OCI-LY1 (cell line): Measurements from ENCODE around the gene BACE2.

Experiments used
- H2AFZ ChIP-seq: fragments of 200-600 bp; sonication (generic), shearing (Covaris generic); 2 replicates; pipeline ENCODE4 v1.6.0; 2014; ENCODE audit warnings: antibody characterized with exemption, mild to moderate bottlenecking, low read length
- H3F3A ChIP-seq: fragments of 200-600 bp; sonication (generic), shearing (Covaris generic); 2 replicates; pipeline ENCODE4 v1.6.0; 2014; ENCODE audit warnings: mild to moderate bottlenecking, antibody characterized with exemption, low read length, moderate library complexity; ENCODE audit not compliant: insufficient read depth
- H3K27ac ChIP-seq: fragments of 200-600 bp; sonication (generic); 2 replicates; pipeline ENCODE4 v1.5.1; 2014; ENCODE audit warnings: low read length, mixed run types, mild to moderate bottlenecking, low read depth; ENCODE audit not compliant: poor library complexity, severe bottlenecking
- H3K27me3 ChIP-seq: fragments of 200-600 bp; sonication (generic); 2 replicates; pipeline ENCODE4 v1.6.0; 2014; ENCODE audit warnings: antibody characterized with exemption, mild to moderate bottlenecking, low read length, moderate library complexity; ENCODE audit not compliant: insufficient read depth
- H3K36me3 ChIP-seq: fragments of 200-600 bp; sonication (generic); 2 replicates; pipeline ENCODE4 v1.6.1; 2014; ENCODE audit warnings: mild to moderate bottlenecking, antibody characterized with exemption, low read length, moderate library complexity, mixed read lengths; ENCODE audit not compliant: insufficient read depth
- H3K4me1 ChIP-seq: fragments of 200-600 bp; sonication (generic); 2 replicates; pipeline ENCODE4 v1.5.1; 2014; ENCODE audit warnings: mild to moderate bottlenecking, low read length, moderate library complexity; ENCODE audit not compliant: insufficient read depth, severe bottlenecking
- H3K4me2 ChIP-seq: fragments of 200-600 bp; sonication (generic), shearing (Covaris generic); 2 replicates; pipeline ENCODE4 v1.6.1; 2014; ENCODE audit warnings: low read length
- H3K4me3 ChIP-seq: fragments of 200-600 bp; sonication (generic); 2 replicates; pipeline ENCODE4 v1.5.1; 2014; ENCODE audit warnings: low read length, low read depth, mild to moderate bottlenecking, mixed read lengths; ENCODE audit not compliant: poor library complexity, severe bottlenecking
- H3K79me2 ChIP-seq: fragments of 200-600 bp; shearing (Covaris generic); 2 replicates; pipeline ENCODE4 v1.6.1; 2016; ENCODE audit warnings: mixed run types, low read length, mixed read lengths; ENCODE audit not compliant: insufficient read depth
- H3K9ac ChIP-seq: fragments of 200-600 bp; sonication (generic), shearing (Covaris generic); 2 replicates; pipeline ENCODE4 v1.6.1; 2014; ENCODE audit warnings: mild to moderate bottlenecking, low read length, mixed read lengths
- H3K9me2 ChIP-seq: fragments of 200-600 bp; sonication (generic), shearing (Covaris generic); 2 replicates; pipeline ENCODE4 v1.6.1; 2014; ENCODE audit warnings: low read depth, mild to moderate bottlenecking, low read length, mixed read lengths
- H3K9me3 ChIP-seq: fragments of 200-600 bp; shearing (Covaris generic); 2 replicates; pipeline ENCODE4 v1.6.1; 2014; ENCODE audit warnings: low read length, mixed read lengths
- H4K20me1 ChIP-seq: fragments of 200-600 bp; sonication (generic), shearing (Covaris generic); 2 replicates; pipeline ENCODE4 v1.6.0; 2016; ENCODE audit warnings: mild to moderate bottlenecking, low read length; ENCODE audit not compliant: insufficient read depth
- EZH2 ChIP-seq: fragments of 200-600 bp; sonication (generic), shearing (Covaris generic); IDR thresholded peaks from 2 replicates; pipeline ENCODE4 v1.8.0; 2017; ENCODE audit warnings: borderline replicate concordance, mixed run types, mild to moderate bottlenecking, antibody characterized with exemption, low read length, moderate library complexity, mixed read lengths
- TF ChIP-seq, protein P1 (sequence below): fragments of 200-600 bp; sonication (generic), shearing (Covaris generic); IDR thresholded peaks from 2 replicates; pipeline ENCODE4 v1.5.1; 2017; ENCODE audit warnings: mild to moderate bottlenecking, antibody characterized with exemption, low read length, moderate library complexity, mixed read lengths

Gene BACE2

DNA sequence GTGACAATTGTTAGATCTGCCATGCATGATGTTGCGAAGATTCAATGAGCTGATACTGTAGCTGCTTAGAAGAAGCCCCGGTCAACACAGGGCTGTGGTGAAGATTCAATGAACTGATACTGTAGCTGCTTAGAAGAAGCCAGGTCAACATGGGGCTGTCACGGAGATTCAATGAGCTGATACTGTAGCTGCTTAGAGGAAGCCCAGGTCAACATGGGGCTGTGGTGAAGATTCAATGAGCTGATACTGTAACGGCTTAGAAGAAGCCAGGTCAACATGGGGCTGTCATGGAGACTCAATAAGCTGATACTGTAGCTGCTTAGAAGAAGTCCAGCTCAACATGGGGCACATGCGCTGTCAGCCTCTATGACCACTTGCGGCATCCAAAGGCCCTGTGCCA is 18.8 kb upstream of the BACE2 start:
- no peak overlapping the region for H3K4me2 ChIP-seq
- H3K9me3 ChIP-seq: no peaks in the 10 kb centered on the region

DNA sequence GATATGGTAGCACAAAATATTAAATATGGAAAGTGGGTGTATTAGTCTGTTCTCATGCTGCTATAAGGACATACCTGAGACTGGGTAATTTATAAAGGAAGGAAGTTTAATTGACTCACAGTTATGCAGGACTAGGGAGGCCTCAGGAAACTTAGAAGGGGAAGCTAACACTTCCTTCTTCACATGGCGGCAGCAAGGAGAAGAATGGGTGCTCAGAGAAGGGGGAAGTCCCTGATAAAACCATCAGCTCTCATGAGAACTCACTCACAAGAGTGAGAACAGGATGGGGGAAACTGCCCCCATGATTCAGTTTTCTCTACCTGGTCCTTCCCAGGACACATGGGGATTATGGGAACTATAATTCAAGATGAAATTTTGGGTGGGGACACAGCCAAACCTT is 15.8 kb upstream of the BACE2 start:
- no peaks in the 10 kb centered on the region for H3K36me3 ChIP-seq
- no peak overlapping the region for H3K27ac ChIP-seq
- H3K4me1 ChIP-seq: no peaks in the 10 kb centered on the region
- H3K4me3 ChIP-seq: no peak overlapping the region
- no peaks in the 10 kb centered on the region for H3F3A ChIP-seq
- no peak for TF ChIP-seq EZH2
- TF ChIP-seq, protein P1, sequence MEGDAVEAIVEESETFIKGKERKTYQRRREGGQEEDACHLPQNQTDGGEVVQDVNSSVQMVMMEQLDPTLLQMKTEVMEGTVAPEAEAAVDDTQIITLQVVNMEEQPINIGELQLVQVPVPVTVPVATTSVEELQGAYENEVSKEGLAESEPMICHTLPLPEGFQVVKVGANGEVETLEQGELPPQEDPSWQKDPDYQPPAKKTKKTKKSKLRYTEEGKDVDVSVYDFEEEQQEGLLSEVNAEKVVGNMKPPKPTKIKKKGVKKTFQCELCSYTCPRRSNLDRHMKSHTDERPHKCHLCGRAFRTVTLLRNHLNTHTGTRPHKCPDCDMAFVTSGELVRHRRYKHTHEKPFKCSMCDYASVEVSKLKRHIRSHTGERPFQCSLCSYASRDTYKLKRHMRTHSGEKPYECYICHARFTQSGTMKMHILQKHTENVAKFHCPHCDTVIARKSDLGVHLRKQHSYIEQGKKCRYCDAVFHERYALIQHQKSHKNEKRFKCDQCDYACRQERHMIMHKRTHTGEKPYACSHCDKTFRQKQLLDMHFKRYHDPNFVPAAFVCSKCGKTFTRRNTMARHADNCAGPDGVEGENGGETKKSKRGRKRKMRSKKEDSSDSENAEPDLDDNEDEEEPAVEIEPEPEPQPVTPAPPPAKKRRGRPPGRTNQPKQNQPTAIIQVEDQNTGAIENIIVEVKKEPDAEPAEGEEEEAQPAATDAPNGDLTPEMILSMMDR: no peak
- no peaks in the 10 kb centered on the region for H3K9me3 ChIP-seq
- H3K4me2 ChIP-seq: no peak overlapping the region
- no peak overlapping the region for H3K9ac ChIP-seq
- no peaks in the 10 kb centered on the region for H4K20me1 ChIP-seq
- H3K27me3 ChIP-seq: no peaks in the 10 kb centered on the region; the same call in 1 of the 2 replicates
- no peak overlapping the region for H2AFZ ChIP-seq
- no peaks in the 10 kb centered on the region for H3K9me2 ChIP-seq
- H3K79me2 ChIP-seq: no peaks in the 10 kb centered on the region

More for the DNA sequence above, 18.8 kb upstream of the BACE2 start:
- TF ChIP-seq, protein P1: no peak
- no peak for TF ChIP-seq EZH2
- H3K4me3 ChIP-seq: no peak overlapping the region
- no peaks in the 10 kb centered on the region for H3K36me3 ChIP-seq
- H3K79me2 ChIP-seq: no peaks in the 10 kb centered on the region
- H3K9ac ChIP-seq: no peak overlapping the region
- H3F3A ChIP-seq: no peaks in the 10 kb centered on the region
- no peaks in the 10 kb centered on the region; the same call in 1 of the 2 replicates for H3K27me3 ChIP-seq
- no peaks in the 10 kb centered on the region for H4K20me1 ChIP-seq
- no peaks in the 10 kb centered on the region for H3K4me1 ChIP-seq
- H2AFZ ChIP-seq: no peak overlapping the region
- no peak overlapping the region for H3K27ac ChIP-seq
- no peaks in the 10 kb centered on the region for H3K9me2 ChIP-seq

DNA sequence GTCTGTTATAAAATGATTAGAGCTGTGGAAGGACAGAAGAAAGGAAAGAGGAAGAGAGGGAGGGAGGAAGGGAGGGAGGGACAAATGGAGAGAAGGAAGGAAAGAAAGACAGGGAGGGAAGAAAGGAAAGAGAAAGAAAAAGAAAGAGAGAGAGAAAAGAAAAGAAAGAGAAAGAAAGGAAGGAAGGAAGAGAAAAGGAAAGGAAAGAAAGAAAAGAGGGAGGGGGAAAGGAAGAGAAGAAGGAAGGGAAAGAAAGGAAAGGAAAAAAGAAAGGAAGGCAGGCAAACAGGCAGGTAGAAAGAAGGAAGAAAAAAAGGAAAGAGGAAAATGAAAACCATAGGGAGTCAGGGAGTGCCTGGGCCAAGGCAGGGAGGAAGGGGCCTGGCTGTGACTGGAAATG is 14.5 kb upstream of the BACE2 start:
- H2AFZ ChIP-seq: no peak overlapping the region

More for the DNA sequence above, 14.5 kb upstream of the BACE2 start:
- Histone ChIP-seq H3K9me2 (no peaks in the 10 kb centered on the region), H3K9me3 (no peaks in the 10 kb centered on the region), H3F3A (no peaks in the 10 kb centered on the region), H3K27me3 (no peaks in the 10 kb centered on the region; the same call in 1 of the 2 replicates), H3K36me3 (no peaks in the 10 kb centered on the region), H3K79me2 (no peaks in the 10 kb centered on the region), H3K9ac (no peak overlapping the region), H3K27ac (no peak overlapping the region), H3K4me2 (no peak overlapping the region), H4K20me1 (no peaks in the 10 kb centered on the region), H3K4me3 (no peak overlapping the region), H3K4me1 (no peaks in the 10 kb centered on the region)
- TF ChIP-seq, protein P1: no peak
- TF ChIP-seq EZH2: no peak
